Astrocyte (in vitro differentiated cells and primary cell): ENCODE measurements around the gene TOX3. TPM values are rescaled to one million over a fixed set of nuclear protein-coding genes. Genes with fewer than 3 reads are reported as not detected.

ENCODE experiments used
- DNase-seq: peaks from one replicate; pipeline ENCODE4 v3.0.0-alpha.2; 2010; ENCODE audit warnings: low read depth
- FAIRE-seq: peaks from 2 replicates; lab custom pipeline; 2011; peaks lifted over from hg19 to GRCh38; lab: Jason Lieb, UNC
- H2AFZ ChIP-seq: 2 replicates; pipeline ENCODE4 v1.6.0; 2012; ENCODE audit warnings: low read depth, low read length, inconsistent platforms
- H3K27ac ChIP-seq: 2 replicates; pipeline ENCODE4 v1.5.1; 2011; ENCODE audit warnings: low read depth, low read length, inconsistent platforms
- H3K27me3 ChIP-seq: 2 replicates; pipeline ENCODE4 v1.6.0; 2011; ENCODE audit warnings: low read length, inconsistent platforms; ENCODE audit not compliant: insufficient read depth
- H3K36me3 ChIP-seq: 2 replicates; pipeline ENCODE4 v1.5.1; 2011; ENCODE audit warnings: low read length, inconsistent platforms; ENCODE audit not compliant: insufficient read depth
- H3K4me1 ChIP-seq: 2 replicates; pipeline ENCODE4 v1.5.1; 2011; ENCODE audit warnings: low read length, inconsistent platforms; ENCODE audit not compliant: insufficient read depth
- H3K4me2 ChIP-seq: 2 replicates; pipeline ENCODE4 v1.6.0; 2012; ENCODE audit warnings: low read length, inconsistent platforms
- H3K4me3 ChIP-seq: 2 replicates; pipeline ENCODE4 v1.5.1; 2011; ENCODE audit warnings: low read depth, mild to moderate bottlenecking, low read length, inconsistent platforms; ENCODE audit not compliant: insufficient read depth
- H3K79me2 ChIP-seq: 2 replicates; pipeline ENCODE4 v1.6.0; 2012; ENCODE audit warnings: mild to moderate bottlenecking, low read length, inconsistent platforms; ENCODE audit not compliant: insufficient read depth
- H3K9ac ChIP-seq: 2 replicates; pipeline ENCODE4 v1.6.0; 2012; ENCODE audit warnings: mild to moderate bottlenecking, low read length, inconsistent platforms
- H3K9me3 ChIP-seq: 2 replicates; pipeline ENCODE4 v1.5.1; 2012; ENCODE audit warnings: low read depth, mild to moderate bottlenecking, low read length, inconsistent platforms; ENCODE audit not compliant: insufficient read depth
- H4K20me1 ChIP-seq: 2 replicates; pipeline ENCODE4 v1.6.0; 2012; ENCODE audit warnings: low read length, inconsistent platforms; ENCODE audit not compliant: insufficient read depth
- H3K27ac Mint-ChIP-seq: one replicate; pipeline ENCODE4 v1.8.0; 2021; ENCODE audit warnings: mild to moderate bottlenecking, mixed read lengths; ENCODE audit not compliant: unreplicated experiment
- H3K27me3 Mint-ChIP-seq: one replicate; pipeline ENCODE4 v1.8.0; 2021; ENCODE audit warnings: low read depth, mixed read lengths; ENCODE audit not compliant: unreplicated experiment
- H3K36me3 Mint-ChIP-seq: one replicate; pipeline ENCODE4 v1.8.0; 2021; ENCODE audit warnings: low read depth, mixed read lengths; ENCODE audit not compliant: unreplicated experiment
- H3K4me1 Mint-ChIP-seq: one replicate; pipeline ENCODE4 v1.8.0; 2021; ENCODE audit warnings: low read depth, mixed read lengths; ENCODE audit not compliant: unreplicated experiment
- H3K4me3 Mint-ChIP-seq: one replicate; pipeline ENCODE4 v1.8.0; 2021; ENCODE audit warnings: mild to moderate bottlenecking, moderate library complexity, mixed read lengths; ENCODE audit not compliant: unreplicated experiment
- H3K9me3 Mint-ChIP-seq: one replicate; pipeline ENCODE4 v1.8.0; 2021; ENCODE audit warnings: mild to moderate bottlenecking, mixed read lengths; ENCODE audit not compliant: unreplicated experiment
- EZH2 ChIP-seq: IDR thresholded peaks from 2 replicates; pipeline ENCODE4 v1.6.1; 2012; ENCODE audit warnings: mild to moderate bottlenecking, low read length, inconsistent platforms; ENCODE audit not compliant: insufficient read depth
- total RNA-seq: library from RNA; stranded (reverse); gene quantifications from 2 replicates; pipeline ENCODE4 v1.2.1, GENCODE V29; 2021
- TF ChIP-seq, protein P1 (sequence below): IDR thresholded peaks from 2 replicates; pipeline ENCODE4 v1.5.1; 2011; ENCODE audit warnings: low read depth, mild to moderate bottlenecking, inconsistent platforms, low read length, moderate library complexity; ENCODE audit not compliant: insufficient read depth

The TOX3 gene
- total RNA-seq, 1 donor from 2014 or later: 2.3 TPM

DNA sequence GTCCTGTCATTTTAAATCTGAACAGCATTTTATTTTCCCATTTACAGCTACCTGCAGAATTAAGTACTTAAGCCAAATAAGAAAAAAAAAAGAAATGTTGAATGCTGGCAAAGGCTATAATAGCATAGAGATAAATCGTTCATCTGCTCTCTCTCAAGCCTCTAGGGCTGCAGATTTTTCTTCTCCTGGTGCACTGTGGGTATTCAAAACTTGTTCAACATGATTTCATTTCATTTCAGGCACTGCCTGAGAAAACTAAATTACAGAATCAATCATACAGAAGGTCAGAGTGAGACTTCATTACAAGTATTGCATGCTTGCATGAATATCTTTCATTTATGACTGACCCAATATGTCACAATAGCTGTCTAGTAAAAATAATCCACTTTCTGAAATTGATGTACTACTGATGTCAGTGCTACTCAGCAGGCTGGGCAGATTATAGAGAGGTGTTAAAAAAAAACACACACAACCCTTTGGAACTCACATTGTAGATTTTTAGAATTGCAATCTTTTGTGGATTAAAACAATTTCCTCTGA, 86.2 kb downstream of the TOX3 start:
- Histone ChIP-seq H3K27ac (no peak overlapping the region), H3K9ac (no peak overlapping the region), H3K4me2 (no peak overlapping the region), H3K27me3 (no peaks in the 10 kb centered on the region), H2AFZ (no peak overlapping the region), H3K4me1 (peaks cover 4% of the 10 kb centered on the region), H3K9me3 (no peaks in the 10 kb centered on the region), H4K20me1 (no peaks in the 10 kb centered on the region), H3K79me2 (no peaks in the 10 kb centered on the region), H3K4me3 (no peak overlapping the region), H3K36me3 (no peaks in the 10 kb centered on the region)
- TF ChIP-seq, protein P1, sequence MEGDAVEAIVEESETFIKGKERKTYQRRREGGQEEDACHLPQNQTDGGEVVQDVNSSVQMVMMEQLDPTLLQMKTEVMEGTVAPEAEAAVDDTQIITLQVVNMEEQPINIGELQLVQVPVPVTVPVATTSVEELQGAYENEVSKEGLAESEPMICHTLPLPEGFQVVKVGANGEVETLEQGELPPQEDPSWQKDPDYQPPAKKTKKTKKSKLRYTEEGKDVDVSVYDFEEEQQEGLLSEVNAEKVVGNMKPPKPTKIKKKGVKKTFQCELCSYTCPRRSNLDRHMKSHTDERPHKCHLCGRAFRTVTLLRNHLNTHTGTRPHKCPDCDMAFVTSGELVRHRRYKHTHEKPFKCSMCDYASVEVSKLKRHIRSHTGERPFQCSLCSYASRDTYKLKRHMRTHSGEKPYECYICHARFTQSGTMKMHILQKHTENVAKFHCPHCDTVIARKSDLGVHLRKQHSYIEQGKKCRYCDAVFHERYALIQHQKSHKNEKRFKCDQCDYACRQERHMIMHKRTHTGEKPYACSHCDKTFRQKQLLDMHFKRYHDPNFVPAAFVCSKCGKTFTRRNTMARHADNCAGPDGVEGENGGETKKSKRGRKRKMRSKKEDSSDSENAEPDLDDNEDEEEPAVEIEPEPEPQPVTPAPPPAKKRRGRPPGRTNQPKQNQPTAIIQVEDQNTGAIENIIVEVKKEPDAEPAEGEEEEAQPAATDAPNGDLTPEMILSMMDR: no peak
- TF ChIP-seq EZH2: no peak
- peaks cover 13% of the 10 kb centered on the region for H3K4me1 Mint-ChIP-seq
- no peaks in the 10 kb centered on the region for H3K36me3 Mint-ChIP-seq
- H3K27me3 Mint-ChIP-seq: no peaks in the 10 kb centered on the region
- H3K27ac Mint-ChIP-seq: no peak overlapping the region
- no peaks in the 10 kb centered on the region for H3K9me3 Mint-ChIP-seq
- DNase-seq (no peak), FAIRE-seq (no peak)
- no peak overlapping the region for H3K4me3 Mint-ChIP-seq

DNA sequence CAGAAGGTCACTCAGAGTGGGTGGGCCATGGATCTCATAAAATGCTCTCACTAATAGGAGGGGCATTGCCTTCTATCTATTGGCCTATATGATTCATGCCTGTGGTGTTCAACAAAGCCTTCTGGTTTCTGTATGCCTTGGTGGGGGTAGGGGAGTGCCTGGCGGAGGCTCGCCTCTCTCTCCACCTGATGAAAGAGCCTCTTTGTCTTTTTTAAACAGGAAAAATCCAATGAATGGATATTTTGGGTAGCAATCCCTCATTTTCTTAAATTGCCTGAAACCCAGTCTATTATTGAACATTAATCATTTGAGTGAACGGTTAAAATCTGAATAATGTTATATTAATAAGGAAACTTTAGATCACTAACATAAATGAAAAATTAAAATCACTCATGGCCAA, 90.6 kb downstream of the TOX3 start:
- Mint-ChIP-seq H3K4me1 (peaks cover 17% of the 10 kb centered on the region), H3K36me3 (peaks cover 5% of the 10 kb centered on the region), H3K27ac (peak overlapping the region; percentile 92), H3K4me3 (no peak overlapping the region), H3K9me3 (no peaks in the 10 kb centered on the region), H3K27me3 (no peaks in the 10 kb centered on the region)
- TF ChIP-seq, protein P1: no peak
- no peak for TF ChIP-seq EZH2
- DNase-seq: no peak
- H2AFZ ChIP-seq: no peak overlapping the region
- H3K27ac ChIP-seq: peak overlapping the region; percentile 13
- H3K9me3 ChIP-seq: no peaks in the 10 kb centered on the region
- H3K27me3 ChIP-seq: no peaks in the 10 kb centered on the region
- H4K20me1 ChIP-seq: no peaks in the 10 kb centered on the region
- no peaks in the 10 kb centered on the region for H3K79me2 ChIP-seq
- no peak for FAIRE-seq
- no peak overlapping the region for H3K9ac ChIP-seq
- no peak overlapping the region for H3K4me2 ChIP-seq
- H3K4me3 ChIP-seq: no peak overlapping the region
- no peaks in the 10 kb centered on the region for H3K36me3 ChIP-seq
- peaks cover 4% of the 10 kb centered on the region for H3K4me1 ChIP-seq

DNA sequence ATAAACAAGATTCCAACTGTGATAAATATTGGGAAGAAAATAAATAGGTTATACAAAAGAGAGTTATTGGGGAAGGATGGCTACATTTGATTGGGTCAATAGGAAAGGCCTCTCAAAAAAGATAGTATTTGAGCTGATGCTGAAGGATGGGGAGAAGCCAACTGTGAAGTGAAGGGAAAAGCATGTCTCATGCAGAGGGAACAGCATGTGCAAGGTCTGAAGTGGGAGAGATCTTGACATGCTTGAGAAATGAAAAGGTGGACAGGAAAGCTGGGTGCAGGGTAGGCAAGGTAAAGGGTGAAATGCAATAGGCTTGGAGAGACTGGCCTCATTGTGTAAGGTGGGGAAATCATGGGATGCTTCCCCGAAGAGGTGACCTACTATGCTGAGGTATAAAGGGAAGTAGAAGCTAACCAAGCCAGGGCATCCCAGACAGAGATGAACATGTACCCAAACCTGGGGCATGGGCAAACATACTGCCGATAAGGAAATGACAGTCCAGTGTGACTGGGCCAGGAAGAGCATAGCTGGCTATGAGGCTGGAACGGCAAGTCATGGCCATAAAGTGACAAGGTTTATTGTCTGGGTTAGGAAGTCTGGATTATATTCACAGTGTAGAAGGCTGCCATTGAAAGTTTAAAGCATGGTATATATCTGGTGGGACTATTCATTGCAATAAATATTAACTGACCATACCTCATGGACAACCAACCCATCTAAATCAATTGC, 91.2 kb downstream of the TOX3 start:
- no peaks in the 10 kb centered on the region for H3K79me2 ChIP-seq
- H3K9me3 ChIP-seq: no peaks in the 10 kb centered on the region
- no peak overlapping the region for H3K4me2 ChIP-seq
- no peak overlapping the region for H3K4me3 Mint-ChIP-seq
- H3K4me1 ChIP-seq: peaks cover 4% of the 10 kb centered on the region
- no peak overlapping the region for H3K9ac ChIP-seq
- peaks cover 20% of the 10 kb centered on the region for H3K4me1 Mint-ChIP-seq
- peak overlapping the region; percentile 92 for H3K27ac Mint-ChIP-seq
- no peaks in the 10 kb centered on the region for H4K20me1 ChIP-seq
- TF ChIP-seq EZH2: no peak
- TF ChIP-seq, protein P1: no peak
- no peak overlapping the region for H3K4me3 ChIP-seq
- no peaks in the 10 kb centered on the region for H3K36me3 ChIP-seq
- FAIRE-seq (no peak), DNase-seq (no peak)
- no peaks in the 10 kb centered on the region for H3K27me3 Mint-ChIP-seq
- no peak overlapping the region for H3K27ac ChIP-seq
- no peaks in the 10 kb centered on the region for H3K9me3 Mint-ChIP-seq
- peaks cover 5% of the 10 kb centered on the region for H3K36me3 Mint-ChIP-seq
- H2AFZ ChIP-seq: no peak overlapping the region
- no peaks in the 10 kb centered on the region for H3K27me3 ChIP-seq
